ENCODE data around the gene ICAM2. TPM values are rescaled to one million over a fixed set of nuclear protein-coding genes. Genes with fewer than 3 reads are reported as not detected.

ICAM2 gene
- total RNA-seq, 1 donor from 2014 or later: not detected

Other genes starting within 250 kb of the ICAM2 start
- gene CCDC47, start 247.0 kb downstream of the ICAM2 start, total RNA-seq: 92.8 and 95.6 TPM in 2 replicates
- gene DDX42, start 246.5 kb downstream of the ICAM2 start, total RNA-seq: 120 and 125 TPM in 2 replicates
- 110 and 116 TPM in 2 replicates for gene PSMC5, start 193.2 kb downstream of the ICAM2 start, total RNA-seq
- gene FTSJ3, start 193.0 kb downstream of the ICAM2 start, total RNA-seq: 41.8 and 50.2 TPM in 2 replicates
- gene SMARCD2, start 177.9 kb downstream of the ICAM2 start, total RNA-seq: 33.9 and 34.5 TPM in 2 replicates
- 4.3 and 5.8 TPM in 2 replicates for gene CSH2, start 147.0 kb downstream of the ICAM2 start, total RNA-seq
- not detected in 2 replicates for gene GH2, start 138.7 kb downstream of the ICAM2 start, total RNA-seq
- gene CSH1, start 124.1 kb downstream of the ICAM2 start, total RNA-seq: 8.9 and 15.5 TPM in 2 replicates
- gene CSHL1, start 109.4 kb downstream of the ICAM2 start, total RNA-seq: not detected in 2 replicates
- not detected in 2 replicates for gene GH1, start 101.8 kb downstream of the ICAM2 start, total RNA-seq
- gene CD79B, start 88.3 kb downstream of the ICAM2 start, total RNA-seq: 0.25 TPM in 1 of 2 replicates, not detected in the other
- gene SCN4A, start 47.7 kb downstream of the ICAM2 start, total RNA-seq: 0.22 and 0.43 TPM in 2 replicates
- 0.54 and 0.94 TPM in 2 replicates for gene PRR29, start 22.3 kb downstream of the ICAM2 start, total RNA-seq
- gene ERN1, start 109.5 kb upstream of the ICAM2 start, total RNA-seq: 9.1 and 11.7 TPM in 2 replicates
- 56.1 and 58.2 TPM in 2 replicates for gene TEX2, start 242.6 kb upstream of the ICAM2 start, total RNA-seq